ENCODE data around the gene TMPRSS11E.
"Not testable (repeated sequence)": the region's sequence is repeated elsewhere in the genome, so short reads cannot be mapped to it uniquely, and the experiment has no call there.

DNA sequence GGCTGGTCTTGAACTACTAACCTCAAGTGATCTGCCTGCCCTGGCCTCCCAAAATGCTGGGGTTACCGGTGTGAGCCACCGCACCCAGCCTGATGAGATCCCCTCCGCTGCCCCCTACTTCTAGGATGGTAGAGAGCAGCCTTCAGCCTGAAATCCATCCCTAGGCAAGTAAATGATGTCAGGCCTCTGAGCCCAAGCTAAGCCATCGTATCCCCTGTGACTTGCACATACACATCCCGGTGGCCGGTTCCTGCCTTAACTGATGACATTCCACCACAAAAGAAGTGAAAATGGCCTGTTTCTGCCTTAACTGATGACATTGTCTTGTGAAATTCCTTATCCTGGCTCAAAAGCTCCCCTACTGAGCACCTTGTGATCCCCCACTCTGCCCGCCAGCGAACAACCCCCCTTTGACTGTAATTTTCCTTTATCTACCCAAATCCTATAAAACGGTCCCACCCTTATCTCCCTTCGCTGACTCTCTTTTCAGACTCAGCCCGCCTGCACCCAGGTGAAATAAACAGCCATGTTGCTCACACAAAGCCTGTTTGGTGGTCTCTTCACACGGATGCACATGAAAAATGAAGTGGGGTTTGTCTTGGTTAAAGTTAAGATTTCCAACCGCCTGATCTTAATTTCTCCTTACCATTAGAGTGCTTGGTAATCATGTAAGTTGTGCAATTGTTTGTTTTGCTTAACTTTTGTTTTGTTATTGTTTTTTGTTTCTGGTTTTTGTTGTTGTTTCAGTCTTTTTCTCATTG, 41.4 kb upstream of the TMPRSS11E start:
- TF ChIP-seq, protein P1, sequence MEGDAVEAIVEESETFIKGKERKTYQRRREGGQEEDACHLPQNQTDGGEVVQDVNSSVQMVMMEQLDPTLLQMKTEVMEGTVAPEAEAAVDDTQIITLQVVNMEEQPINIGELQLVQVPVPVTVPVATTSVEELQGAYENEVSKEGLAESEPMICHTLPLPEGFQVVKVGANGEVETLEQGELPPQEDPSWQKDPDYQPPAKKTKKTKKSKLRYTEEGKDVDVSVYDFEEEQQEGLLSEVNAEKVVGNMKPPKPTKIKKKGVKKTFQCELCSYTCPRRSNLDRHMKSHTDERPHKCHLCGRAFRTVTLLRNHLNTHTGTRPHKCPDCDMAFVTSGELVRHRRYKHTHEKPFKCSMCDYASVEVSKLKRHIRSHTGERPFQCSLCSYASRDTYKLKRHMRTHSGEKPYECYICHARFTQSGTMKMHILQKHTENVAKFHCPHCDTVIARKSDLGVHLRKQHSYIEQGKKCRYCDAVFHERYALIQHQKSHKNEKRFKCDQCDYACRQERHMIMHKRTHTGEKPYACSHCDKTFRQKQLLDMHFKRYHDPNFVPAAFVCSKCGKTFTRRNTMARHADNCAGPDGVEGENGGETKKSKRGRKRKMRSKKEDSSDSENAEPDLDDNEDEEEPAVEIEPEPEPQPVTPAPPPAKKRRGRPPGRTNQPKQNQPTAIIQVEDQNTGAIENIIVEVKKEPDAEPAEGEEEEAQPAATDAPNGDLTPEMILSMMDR (IDR thresholded peaks at IDR 0.05 in 8 of 11, conservative IDR thresholded peaks at IDR 0.05 in 3 of 11), result not testable (repeated sequence)
- TF ChIP-seq POLR2A (IDR thresholded peaks at IDR 0.05), result not testable (repeated sequence)
